ENCODE results near the gene CALU.

CALU gene

DNA sequence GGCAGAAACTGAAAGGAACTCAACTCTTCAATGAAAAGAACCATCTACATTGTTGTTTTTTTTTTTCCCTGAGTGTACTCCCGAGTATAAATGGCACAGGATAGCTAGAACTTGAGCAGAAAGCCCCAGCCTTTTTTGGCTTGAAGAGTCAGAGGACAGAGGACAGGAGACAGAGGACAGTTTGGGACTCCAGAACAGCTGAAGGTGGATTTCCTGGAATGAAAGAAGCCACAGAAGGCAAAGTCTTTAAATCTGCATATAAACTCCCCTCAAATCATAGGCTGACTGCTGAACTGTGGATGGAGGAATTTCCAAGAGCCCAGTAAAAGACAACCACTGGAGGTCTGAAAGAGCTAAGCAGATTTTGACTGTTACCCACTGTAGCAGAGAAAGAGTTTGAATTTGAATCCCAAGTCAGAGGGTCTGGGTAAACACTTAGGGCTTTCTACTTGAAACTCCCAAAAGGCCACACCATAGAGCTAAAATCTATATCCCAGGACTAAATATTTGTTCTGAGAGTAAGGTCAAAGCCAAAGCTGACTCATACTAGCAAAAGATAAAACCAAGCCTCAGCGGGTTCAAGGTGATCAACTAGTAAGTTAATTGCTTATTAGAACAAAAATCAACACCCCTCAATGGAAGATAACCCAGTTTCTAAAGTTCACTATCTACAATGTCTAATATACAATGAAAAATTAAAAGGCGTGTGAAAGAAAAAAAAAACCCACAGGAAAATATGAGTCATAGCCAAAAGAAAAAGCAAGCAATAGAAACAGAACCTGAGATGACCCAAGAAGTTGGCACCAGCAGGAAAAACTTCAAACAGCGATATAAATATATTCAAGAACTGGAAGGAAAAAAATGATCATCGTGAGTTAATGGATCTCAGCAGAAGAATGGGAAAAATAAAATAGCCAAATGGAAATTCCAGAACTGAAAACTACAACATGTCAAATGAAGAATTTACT is 38.3 kb downstream of the CALU start:
- TF ChIP-seq, protein P1, sequence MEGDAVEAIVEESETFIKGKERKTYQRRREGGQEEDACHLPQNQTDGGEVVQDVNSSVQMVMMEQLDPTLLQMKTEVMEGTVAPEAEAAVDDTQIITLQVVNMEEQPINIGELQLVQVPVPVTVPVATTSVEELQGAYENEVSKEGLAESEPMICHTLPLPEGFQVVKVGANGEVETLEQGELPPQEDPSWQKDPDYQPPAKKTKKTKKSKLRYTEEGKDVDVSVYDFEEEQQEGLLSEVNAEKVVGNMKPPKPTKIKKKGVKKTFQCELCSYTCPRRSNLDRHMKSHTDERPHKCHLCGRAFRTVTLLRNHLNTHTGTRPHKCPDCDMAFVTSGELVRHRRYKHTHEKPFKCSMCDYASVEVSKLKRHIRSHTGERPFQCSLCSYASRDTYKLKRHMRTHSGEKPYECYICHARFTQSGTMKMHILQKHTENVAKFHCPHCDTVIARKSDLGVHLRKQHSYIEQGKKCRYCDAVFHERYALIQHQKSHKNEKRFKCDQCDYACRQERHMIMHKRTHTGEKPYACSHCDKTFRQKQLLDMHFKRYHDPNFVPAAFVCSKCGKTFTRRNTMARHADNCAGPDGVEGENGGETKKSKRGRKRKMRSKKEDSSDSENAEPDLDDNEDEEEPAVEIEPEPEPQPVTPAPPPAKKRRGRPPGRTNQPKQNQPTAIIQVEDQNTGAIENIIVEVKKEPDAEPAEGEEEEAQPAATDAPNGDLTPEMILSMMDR (IDR thresholded peaks at IDR 0.05; ENCODE audit: extremely low read depth, missing control alignments): no peak
- DNase-seq (ENCODE audit: low spot score): no peak

DNA sequence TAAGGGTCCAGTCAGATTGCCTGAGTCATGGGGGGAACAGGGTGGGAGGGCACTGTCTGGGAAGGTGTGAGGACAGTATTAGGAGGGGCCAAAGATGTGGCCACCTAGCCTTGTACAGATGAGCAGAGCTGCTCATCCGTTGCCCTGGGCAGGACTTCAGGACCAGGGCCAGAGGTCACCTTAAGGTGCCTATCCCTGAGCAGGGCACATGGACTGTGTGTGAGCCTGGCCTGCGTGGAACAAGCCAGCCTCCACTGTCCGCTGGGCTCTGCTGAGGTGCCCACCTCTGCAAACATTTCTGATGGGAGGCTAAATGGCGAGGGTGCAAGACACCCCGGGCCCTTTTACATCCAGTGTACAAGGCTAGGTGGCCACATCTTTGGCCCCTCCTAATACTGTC is 39.8 kb downstream of the CALU start:
- TF ChIP-seq, protein P1 (IDR thresholded peaks at IDR 0.05; ENCODE audit: extremely low read depth, missing control alignments): no peak
- DNase-seq (ENCODE audit: low spot score): no peak

DNA sequence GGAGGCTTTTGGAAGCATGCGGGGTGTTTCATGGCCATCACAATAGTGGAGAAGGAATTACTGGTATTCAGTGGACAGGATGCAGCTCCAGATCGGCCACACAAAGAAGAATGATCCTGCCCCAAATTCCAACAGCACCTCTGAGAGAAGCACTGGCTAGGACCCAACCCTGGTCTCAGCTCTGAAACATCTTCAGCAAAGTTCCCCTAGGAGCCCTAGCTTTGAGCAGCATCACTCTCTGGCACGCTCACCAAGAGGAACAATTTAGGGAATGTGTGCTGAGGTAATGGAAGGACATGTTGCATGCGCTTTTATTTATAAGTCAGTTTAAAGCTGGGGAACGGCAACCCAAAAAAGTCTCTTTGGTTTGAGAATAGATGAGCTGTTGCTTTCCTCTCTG is 42.0 kb downstream of the CALU start:
- no peak for DNase-seq (ENCODE audit: low spot score)
- TF ChIP-seq, protein P1 (IDR thresholded peaks at IDR 0.05; ENCODE audit: extremely low read depth, missing control alignments): no peak

DNA sequence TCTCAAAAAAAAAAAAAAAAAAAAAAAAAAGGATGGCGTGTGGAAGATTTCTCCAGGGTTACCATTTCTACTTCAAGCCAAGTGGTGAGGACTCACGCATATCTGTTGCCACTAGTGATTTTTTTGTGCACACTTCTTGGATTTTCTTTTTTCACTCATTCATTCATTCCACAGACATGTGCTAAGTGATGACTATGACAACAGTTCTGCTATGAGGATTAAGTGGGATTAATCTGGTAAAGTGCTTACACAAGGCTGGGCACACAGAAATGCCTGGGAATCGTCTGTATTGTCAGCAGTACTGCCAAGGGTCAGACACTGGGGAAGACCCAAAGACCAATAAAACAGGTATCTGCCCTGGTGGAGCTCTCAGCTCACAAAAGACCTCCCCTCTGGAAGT is 42.7 kb downstream of the CALU start:
- DNase-seq (ENCODE audit: low spot score): no peak
- TF ChIP-seq, protein P1 (IDR thresholded peaks at IDR 0.05; ENCODE audit: extremely low read depth, missing control alignments): no peak

DNA sequence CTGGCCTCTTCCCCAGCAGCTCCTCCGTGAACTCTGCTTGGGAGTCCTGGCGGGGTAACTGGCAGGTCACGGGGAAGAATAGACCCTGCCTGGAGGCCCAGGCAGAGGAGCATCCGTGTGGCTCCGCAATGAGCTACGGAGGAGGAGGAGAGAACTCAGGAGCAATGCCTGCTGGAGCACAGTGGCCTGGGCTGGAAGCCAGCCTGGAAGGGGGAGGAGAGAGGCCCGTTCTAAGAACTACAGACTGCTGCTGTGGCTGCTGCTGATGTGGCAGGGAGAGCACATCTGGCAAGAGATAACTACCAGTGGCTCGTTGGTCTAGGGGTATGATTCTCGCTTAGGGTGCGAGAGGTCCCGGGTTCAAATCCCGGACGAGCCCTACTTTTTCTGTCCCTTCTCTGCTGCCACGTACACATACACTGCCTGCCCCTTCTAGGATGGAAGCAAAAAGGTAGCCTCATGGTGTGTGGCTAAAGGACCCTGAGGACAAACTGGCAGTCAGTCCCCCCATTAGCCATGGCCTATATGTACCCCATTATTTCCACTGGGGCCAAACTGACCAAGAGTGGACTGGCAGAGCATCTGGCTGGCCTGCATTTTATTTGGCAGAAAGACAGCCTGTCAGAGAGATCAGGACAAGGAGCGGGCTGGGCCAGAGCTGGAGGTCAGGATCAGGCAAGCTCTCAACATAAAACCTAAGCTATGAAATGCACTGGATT is 44.1 kb downstream of the CALU start:
- TF ChIP-seq, protein P1 (IDR thresholded peaks at IDR 0.05; ENCODE audit: extremely low read depth, missing control alignments): no peak
- no peak for DNase-seq (ENCODE audit: low spot score)

DNA sequence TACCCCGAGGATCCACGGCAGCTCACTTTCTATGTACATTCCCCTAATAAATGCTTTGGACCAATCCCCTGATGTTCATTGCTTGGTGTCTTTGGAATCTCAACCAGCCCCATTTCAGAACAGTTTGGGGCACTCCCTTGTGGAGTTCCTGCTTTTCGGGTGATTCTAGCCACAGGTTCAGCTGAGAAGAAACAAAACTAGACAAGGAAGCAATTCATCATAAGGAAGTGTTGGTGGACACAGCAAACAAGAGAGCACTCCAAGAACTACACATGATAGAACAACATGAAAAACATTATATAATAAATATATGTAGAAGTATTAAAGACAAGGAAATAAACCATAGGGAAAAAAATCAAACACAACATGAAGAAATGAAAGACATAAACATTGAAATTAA is 46.6 kb downstream of the CALU start:
- TF ChIP-seq, protein P1 (IDR thresholded peaks at IDR 0.05; ENCODE audit: extremely low read depth, missing control alignments): no peak
- DNase-seq (ENCODE audit: low spot score): no peak
